ENCODE results near the gene KRR1. TPM values are rescaled to one million over a fixed set of nuclear protein-coding genes. Genes with fewer than 3 reads are reported as not detected.

Gene KRR1
- total RNA-seq, 2 donors from 2014 or later, result 21.6 to 34.7 TPM

- H3K27ac ChIP-seq, result no peak overlapping the region
- WGBS, result 31% methylated on average over 8 of the region's 8 CpGs
- DNase-seq (ENCODE audit: low spot score), result no peak
Measured at GRCh38 chr12:75550401-75551240, 39.2 kb upstream of the KRR1 start.

GRCh38 chr12:75549989-75550388, 38.6 kb upstream of the KRR1 start:
- H3K4me1 ChIP-seq (replicated peaks), result no peaks in the 10 kb centered on the region
- intact Hi-C loops (cut with DNase I), result loop anchor here (10.0 kb wide), 1 partner anchor 175 kb away; no protein-coding TSS in a partner anchor
- no peak overlapping the region for H3K4me3 ChIP-seq
- WGBS, result 68% methylated on average over 2 of the region's 2 CpGs
- H3K36me3 ChIP-seq, result no peaks in the 10 kb centered on the region
- TF ChIP-seq POLR2AphosphoS5 (IDR thresholded peaks at IDR 0.05), result no peak
- no peak for TF ChIP-seq POLR2A (IDR thresholded peaks at IDR 0.05)
- TF ChIP-seq CTCF (IDR thresholded peaks at IDR 0.05), result no peak
- no peaks in the 10 kb centered on the region for H3K27me3 ChIP-seq (replicated peaks; ENCODE audit: insufficient read depth)
- H3K9me3 ChIP-seq, result no peaks in the 10 kb centered on the region
- H3K27ac ChIP-seq, result no peak overlapping the region
- no peak for DNase-seq (ENCODE audit: low spot score)

More at GRCh38 chr12:75550401-75551240, 39.2 kb upstream of the KRR1 start:
- Histone ChIP-seq H3K36me3 (no peaks in the 10 kb centered on the region), H3K9me3 (no peaks in the 10 kb centered on the region), H3K4me1 (replicated peaks) (no peaks in the 10 kb centered on the region), H3K27me3 (replicated peaks; ENCODE audit: insufficient read depth) (no peaks in the 10 kb centered on the region), H3K4me3 (no peak overlapping the region)
- intact Hi-C loops (cut with DNase I), result loop anchor here (10.0 kb wide), 1 partner anchor 174 kb away; no protein-coding TSS in a partner anchor
- no peak for TF ChIP-seq POLR2A (IDR thresholded peaks at IDR 0.05)
- TF ChIP-seq POLR2AphosphoS5 (IDR thresholded peaks at IDR 0.05), result no peak
- TF ChIP-seq CTCF (IDR thresholded peaks at IDR 0.05), result no peak

- Histone ChIP-seq H3K4me1 (replicated peaks) (no peaks in the 10 kb centered on the region), H3K9me3 (no peaks in the 10 kb centered on the region), H3K27me3 (replicated peaks; ENCODE audit: insufficient read depth) (no peaks in the 10 kb centered on the region), H3K36me3 (no peaks in the 10 kb centered on the region), H3K27ac (no peak overlapping the region), H3K4me3 (no peak overlapping the region)
- TF ChIP-seq CTCF (IDR thresholded peaks at IDR 0.05) (no peak), POLR2AphosphoS5 (IDR thresholded peaks at IDR 0.05) (no peak), POLR2A (IDR thresholded peaks at IDR 0.05) (no peak)
- no peak for DNase-seq (ENCODE audit: low spot score)
- WGBS, result 69% methylated on average over 1 of the region's 1 CpG
- intact Hi-C loops (cut with DNase I), result no loop called here
Measured at GRCh38 chr12:75548879-75549278, 37.5 kb upstream of the KRR1 start.

- no peaks in the 10 kb centered on the region for H3K4me1 ChIP-seq (replicated peaks)
- WGBS, result 79% methylated on average over 1 of the region's 1 CpG
- DNase-seq (ENCODE audit: low spot score), result no peak
- no peaks in the 10 kb centered on the region for H3K36me3 ChIP-seq
- no peak overlapping the region for H3K27ac ChIP-seq
- no peaks in the 10 kb centered on the region for H3K9me3 ChIP-seq
- H3K27me3 ChIP-seq (replicated peaks; ENCODE audit: insufficient read depth), result no peaks in the 10 kb centered on the region
- intact Hi-C loops (cut with DNase I), result no loop called here
- TF ChIP-seq CTCF (IDR thresholded peaks at IDR 0.05) (no peak), POLR2AphosphoS5 (IDR thresholded peaks at IDR 0.05) (no peak), POLR2A (IDR thresholded peaks at IDR 0.05) (no peak)
- no peak overlapping the region for H3K4me3 ChIP-seq
Measured at GRCh38 chr12:75545636-75546035, 34.2 kb upstream of the KRR1 start.

- Histone ChIP-seq H3K27ac (no peak overlapping the region), H3K9me3 (no peaks in the 10 kb centered on the region), H3K4me3 (no peak overlapping the region), H3K27me3 (replicated peaks; ENCODE audit: insufficient read depth) (no peaks in the 10 kb centered on the region), H3K4me1 (replicated peaks) (no peaks in the 10 kb centered on the region), H3K36me3 (no peaks in the 10 kb centered on the region)
- no peak for DNase-seq (ENCODE audit: low spot score)
- TF ChIP-seq POLR2A (IDR thresholded peaks at IDR 0.05) (no peak), CTCF (IDR thresholded peaks at IDR 0.05) (no peak), POLR2AphosphoS5 (IDR thresholded peaks at IDR 0.05) (no peak)
- intact Hi-C loops (cut with DNase I), result no loop called here
- WGBS, result 96% methylated on average over 1 of the region's 1 CpG
Measured at GRCh38 chr12:75543529-75543928, 32.1 kb upstream of the KRR1 start.

Data from prostate gland (tissue), 2 donors.